ENCODE measurements around the gene INTS11. TPM values are rescaled to one million over a fixed set of nuclear protein-coding genes. Genes with fewer than 3 reads are reported as not detected.
"Not testable (repeated sequence)": the region's sequence is repeated elsewhere in the genome, so short reads cannot be mapped to it uniquely, and the experiment has no call there.

INTS11 gene
- total and polyA plus RNA-seq, 7 experiments from 2014 or later, result 62.8 to 187 (median 134) TPM

GRCh38 chr1:1371364-1371745, 46.9 kb upstream of the INTS11 start:
- Histone ChIP-seq H3K9me3 (ENCODE audit: control insufficient read depth in 2 of 3, low read length in 3 of 3) (peaks cover 0 to 6% (median 0%) of the 10 kb centered on the region in 3 experiments), H3K27me3 (ENCODE audit: control insufficient read depth in 2 of 2, insufficient read depth in 2 of 2, low read length in 2 of 2) (no peaks in the 10 kb centered on the region), H3K4me3 (ENCODE audit: low read length) (peak overlapping the region; percentile 33), H3K4me1 (ENCODE audit: control insufficient read depth in 2 of 2, insufficient read depth in 2 of 2, low read length in 2 of 2) (peaks cover 18 to 35% of the 10 kb centered on the region in 2 donors), H3K27ac (ENCODE audit: low read depth, low read length) (peak overlapping the region; percentile 68), H3K36me3 (ENCODE audit: control insufficient read depth in 2 of 3, insufficient read depth in 3 of 3, low read length in 3 of 3) (peaks cover 0 to 11% (median 4%) of the 10 kb centered on the region in 3 experiments)
- H3K9me3 Mint-ChIP-seq, result no peaks in the 10 kb centered on the region
- POLR2A ChIA-PET, result interaction anchor here (1.1 to 2.8 kb wide), 7 partner anchors 13 to 66 kb away, joined by 3 to 13 read pairs (median 9); partner anchors contain the start of genes CCNL2, MRPL20 and MXRA8
- intact Hi-C loops (cut with micrococcal nuclease), result loop anchor here (1.0 to 10.0 kb wide), 3 partner anchors 12 to 357 kb away; partner anchors contain the start of genes DVL1 (in 1 of the 2) and ISG15 (in 1 of the 2)
- ATAC-seq, result peak; percentile 78
- H3K36me3 Mint-ChIP-seq, result peaks cover 0 to 5% (median 0%) of the 10 kb centered on the region in 5 donors
- peak in 8 of 9 donors; percentile 57 to 91 (median 88) for DNase-seq
- CTCF ChIA-PET, result interaction anchor here (1.0 to 1.8 kb wide), 6 partner anchors 19 to 250 kb away, joined by 3 to 7 read pairs (median 5); partner anchors contain the start of genes CCNL2 and TAS1R3
- peaks cover 0 to 2% (median 0%) of the 10 kb centered on the region in 5 donors for H3K27me3 Mint-ChIP-seq
- H3K27ac Mint-ChIP-seq, result peak overlapping the region in 8 of 9 donors; percentile 31 to 88 (median 84)
- peak overlapping the region; percentile 21 to 91 (median 64) for H3K4me3 Mint-ChIP-seq
- H3K4me1 Mint-ChIP-seq, result peaks cover 0 to 39% (median 23%) of the 10 kb centered on the region in 7 donors

- peaks cover 0 to 39% (median 23%) of the 10 kb centered on the region in 7 donors for H3K4me1 Mint-ChIP-seq
- POLR2A ChIA-PET, result interaction anchor here (0.7 to 2.8 kb wide), 6 partner anchors 13 to 36 kb away, joined by 3 to 10 read pairs (median 7); partner anchors contain the start of genes CCNL2, MRPL20 and MXRA8
These were observed 46.4 kb upstream of the INTS11 start for GRCh38 chr1:1370771-1371300.

DNA sequence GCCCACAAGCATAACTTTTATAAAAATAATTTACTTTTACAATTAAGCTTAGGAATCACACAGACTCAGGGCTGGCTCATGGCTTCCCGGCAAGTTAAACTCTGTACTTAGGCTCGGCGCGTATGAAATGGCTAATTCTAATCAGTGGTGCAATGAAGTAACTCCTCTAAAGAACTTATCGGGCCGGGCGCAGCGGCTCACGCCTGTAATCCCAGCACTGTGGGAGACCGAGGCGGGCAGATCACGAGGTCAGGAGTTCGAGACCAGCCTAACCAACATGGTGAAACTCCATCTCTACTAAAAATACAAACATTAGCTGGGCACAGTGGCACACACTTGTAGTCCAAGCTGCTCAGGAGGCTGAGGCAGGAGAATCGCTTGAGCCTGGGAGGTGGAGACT, 45.6 kb upstream of the INTS11 start:
- ChIA-PET CTCF (interaction anchor here (1.1 to 1.8 kb wide), 3 partner anchors 19 to 249 kb away, joined by 3 to 7 read pairs (median 3); no protein-coding TSS in a partner anchor), POLR2A (interaction anchor here (0.6 to 2.8 kb wide), 5 partner anchors 12 to 374 kb away, joined by 3 to 10 read pairs (median 5); partner anchors contain the start of genes CCNL2 and MXRA8)
- not testable (repeated sequence) for H3K4me3 ChIP-seq (ENCODE audit: low read length); DNase-seq; H3K9me3 ChIP-seq (ENCODE audit: control insufficient read depth in 2 of 3, low read length in 3 of 3); H3K27ac ChIP-seq (ENCODE audit: low read depth, low read length); H3K27me3 ChIP-seq (ENCODE audit: control insufficient read depth in 2 of 2, insufficient read depth in 2 of 2, low read length in 2 of 2); H3K9me3 Mint-ChIP-seq; ATAC-seq; H3K36me3 Mint-ChIP-seq; H3K27me3 Mint-ChIP-seq
- intact Hi-C loops (cut with micrococcal nuclease), result loop anchor here in 1 of 2 donors (10.0 kb wide), 1 partner anchor 355 kb away; the partner anchor contains the start of gene ISG15
- Mint-ChIP-seq H3K4me1 (peaks cover 0 to 34% (median 19%) of the 10 kb centered on the region in 7 donors), H3K27ac (peak overlapping the region in 6 of 9 donors; percentile 38 to 83 (median 66)), H3K4me3 (peak overlapping the region in 4 of 10 donors; percentile 8 to 75 (median 40))
- H3K36me3 ChIP-seq (ENCODE audit: control insufficient read depth in 2 of 3, insufficient read depth in 3 of 3, low read length in 3 of 3), result peaks cover 0 to 11% (median 4%) of the 10 kb centered on the region in 3 experiments
- peaks cover 18 to 30% of the 10 kb centered on the region in 2 donors for H3K4me1 ChIP-seq (ENCODE audit: control insufficient read depth in 2 of 2, insufficient read depth in 2 of 2, low read length in 2 of 2)

More at GRCh38 chr1:1370771-1371300, 46.4 kb upstream of the INTS11 start:
- intact Hi-C loops (cut with micrococcal nuclease), result loop anchor here (1.0 to 10.0 kb wide), 3 partner anchors 12 to 356 kb away; partner anchors contain the start of genes DVL1 (in 1 of the 2) and ISG15 (in 1 of the 2)
- Histone ChIP-seq H3K27me3 (ENCODE audit: control insufficient read depth in 2 of 2, insufficient read depth in 2 of 2, low read length in 2 of 2) (no peaks in the 10 kb centered on the region), H3K36me3 (ENCODE audit: control insufficient read depth in 2 of 3, insufficient read depth in 3 of 3, low read length in 3 of 3) (peaks cover 0 to 11% (median 4%) of the 10 kb centered on the region in 3 experiments), H3K4me1 (ENCODE audit: control insufficient read depth in 2 of 2, insufficient read depth in 2 of 2, low read length in 2 of 2) (peaks cover 18 to 30% of the 10 kb centered on the region in 2 donors), H3K9me3 (ENCODE audit: control insufficient read depth in 2 of 3, low read length in 3 of 3) (peaks cover 0 to 10% (median 0%) of the 10 kb centered on the region in 3 experiments), H3K4me3 (ENCODE audit: low read length) (peak overlapping the region; percentile 33), H3K27ac (ENCODE audit: low read depth, low read length) (peak overlapping the region; percentile 43)
- Mint-ChIP-seq H3K27ac (peak overlapping the region in 4 of 9 donors; percentile 73 to 88 (median 84)), H3K27me3 (peaks cover 0 to 2% (median 0%) of the 10 kb centered on the region in 5 donors), H3K9me3 (no peaks in the 10 kb centered on the region), H3K36me3 (peaks cover 0 to 5% (median 0%) of the 10 kb centered on the region in 5 donors), H3K4me3 (peak overlapping the region in 8 of 10 donors; percentile 49 to 91 (median 64))
- CTCF ChIA-PET, result interaction anchor here (1.0 to 1.8 kb wide), 5 partner anchors 19 to 249 kb away, joined by 3 to 7 read pairs (median 4); partner anchors contain the start of gene TAS1R3
- DNase-seq (no peak), ATAC-seq (no peak)

DNA sequence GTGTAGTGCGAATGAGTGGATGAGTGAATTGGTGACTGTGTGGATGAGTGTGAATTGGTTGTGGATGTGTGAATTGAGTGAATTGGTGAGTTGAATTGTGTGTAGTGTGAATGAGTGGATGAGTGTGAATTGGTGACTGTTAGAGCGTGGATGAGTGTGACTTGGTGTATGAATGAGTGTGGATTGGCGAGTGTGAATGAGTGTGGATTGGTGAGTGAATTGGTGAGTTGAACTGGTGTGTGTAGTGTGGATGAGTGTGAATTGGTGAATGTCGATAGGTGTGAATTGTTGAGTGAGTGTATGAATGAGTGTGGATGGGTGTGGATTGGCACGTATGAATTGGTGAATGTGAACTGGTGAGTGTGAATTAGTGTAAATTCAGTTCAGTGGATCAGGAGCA, 42.9 kb upstream of the INTS11 start:
- no peak for DNase-seq

GRCh38 chr1:1366699-1367066, 42.2 kb upstream of the INTS11 start:
- ATAC-seq (no peak), DNase-seq (no peak)
- Mint-ChIP-seq H3K36me3 (no peaks in the 10 kb centered on the region), H3K9me3 (no peaks in the 10 kb centered on the region), H3K4me1 (peaks cover 0 to 17% (median 11%) of the 10 kb centered on the region in 7 donors), H3K27me3 (peaks cover 0 to 5% (median 0%) of the 10 kb centered on the region in 5 donors), H3K27ac (no peak overlapping the region), H3K4me3 (no peak overlapping the region)
- intact Hi-C loops (cut with micrococcal nuclease), result no loop called here
- Histone ChIP-seq H3K4me3 (ENCODE audit: low read length) (no peak overlapping the region), H3K27ac (ENCODE audit: low read depth, low read length) (no peak overlapping the region), H3K4me1 (ENCODE audit: control insufficient read depth in 2 of 2, insufficient read depth in 2 of 2, low read length in 2 of 2) (peaks cover 10% of the 10 kb centered on the region in 2 donors), H3K9me3 (ENCODE audit: control insufficient read depth in 2 of 3, low read length in 3 of 3) (peaks cover 0 to 10% (median 0%) of the 10 kb centered on the region in 3 experiments), H3K36me3 (ENCODE audit: control insufficient read depth in 2 of 3, insufficient read depth in 3 of 3, low read length in 3 of 3) (no peaks in the 10 kb centered on the region), H3K27me3 (ENCODE audit: control insufficient read depth in 2 of 2, insufficient read depth in 2 of 2, low read length in 2 of 2) (no peaks in the 10 kb centered on the region)
- ChIA-PET POLR2A (no interaction called here), CTCF (no interaction called here)

More for the DNA sequence above, 42.9 kb upstream of the INTS11 start:
- Histone ChIP-seq H3K4me3 (ENCODE audit: low read length) (no peak overlapping the region), H3K4me1 (ENCODE audit: control insufficient read depth in 2 of 2, insufficient read depth in 2 of 2, low read length in 2 of 2) (peaks cover 16% of the 10 kb centered on the region in 2 donors), H3K27me3 (ENCODE audit: control insufficient read depth in 2 of 2, insufficient read depth in 2 of 2, low read length in 2 of 2) (no peaks in the 10 kb centered on the region), H3K27ac (ENCODE audit: low read depth, low read length) (no peak overlapping the region), H3K9me3 (ENCODE audit: control insufficient read depth in 2 of 3, low read length in 3 of 3) (peaks cover 0 to 10% (median 0%) of the 10 kb centered on the region in 3 experiments), H3K36me3 (ENCODE audit: control insufficient read depth in 2 of 3, insufficient read depth in 3 of 3, low read length in 3 of 3) (no peaks in the 10 kb centered on the region)
- ChIA-PET POLR2A (no interaction called here), CTCF (no interaction called here)
- Mint-ChIP-seq H3K4me1 (peaks cover 0 to 21% (median 17%) of the 10 kb centered on the region in 7 donors), H3K4me3 (no peak overlapping the region), H3K36me3 (peaks cover 0 to 1% (median 0%) of the 10 kb centered on the region in 5 donors), H3K9me3 (no peaks in the 10 kb centered on the region), H3K27me3 (peaks cover 0 to under 1% (median 0%) of the 10 kb centered on the region in 5 donors), H3K27ac (no peak overlapping the region)
- intact Hi-C loops (cut with micrococcal nuclease), result no loop called here
- ATAC-seq, result no peak

- no peak for ATAC-seq
- intact Hi-C loops (cut with micrococcal nuclease), result no loop called here
- Mint-ChIP-seq H3K27me3 (peaks cover 0 to 5% (median 0%) of the 10 kb centered on the region in 5 donors), H3K9me3 (no peaks in the 10 kb centered on the region), H3K36me3 (no peaks in the 10 kb centered on the region), H3K4me1 (peaks cover 0 to 12% (median 5%) of the 10 kb centered on the region in 7 donors), H3K4me3 (no peak overlapping the region), H3K27ac (no peak overlapping the region)
- Histone ChIP-seq H3K4me1 (ENCODE audit: control insufficient read depth in 2 of 2, insufficient read depth in 2 of 2, low read length in 2 of 2) (peaks cover 4% of the 10 kb centered on the region in 2 donors), H3K4me3 (ENCODE audit: low read length) (no peak overlapping the region), H3K9me3 (ENCODE audit: control insufficient read depth in 2 of 3, low read length in 3 of 3) (peaks cover 0 to 10% (median 0%) of the 10 kb centered on the region in 3 experiments), H3K27me3 (ENCODE audit: control insufficient read depth in 2 of 2, insufficient read depth in 2 of 2, low read length in 2 of 2) (no peaks in the 10 kb centered on the region), H3K36me3 (ENCODE audit: control insufficient read depth in 2 of 3, insufficient read depth in 3 of 3, low read length in 3 of 3) (no peaks in the 10 kb centered on the region), H3K27ac (ENCODE audit: low read depth, low read length) (no peak overlapping the region)
- ChIA-PET POLR2A (interaction anchor here (0.6 to 1.6 kb wide), 3 partner anchors 9 to 396 kb away, joined by 3 to 4 read pairs (median 4); partner anchors contain the start of gene AURKAIP1), CTCF (no interaction called here)
- no peak for DNase-seq
These were observed 41.6 kb upstream of the INTS11 start for GRCh38 chr1:1365875-1366698.

Measured in naive thymus-derived CD4-positive, alpha-beta T cell (primary cell).